Psoas muscle (tissue), 8 donors: ENCODE measurements around the gene TMEM121B. TPM values are rescaled to one million over a fixed set of nuclear protein-coding genes. Genes with fewer than 3 reads are reported as not detected.
"Not testable (repeated sequence)": the region's sequence is repeated elsewhere in the genome, so short reads cannot be mapped to it uniquely, and the experiment has no call there.

Experiments used
- ATAC-seq, 4 donors: fragments of 200-7000 bp; cut with Tn5 transposase; one replicate each; pipeline ENCODE4 v1.9.1; 2020; ENCODE audit warnings: moderate library complexity in 3 of 4, mild to moderate bottlenecking in 2 of 4
- DNase-seq, 2 donors: peaks; one replicate each; pipeline ENCODE4 v3.0.0-alpha.2; 2020
- H3K27ac ChIP-seq: fragments of 200-600 bp; one replicate; pipeline ENCODE4 v1.8.0; 2022
- H3K27me3 ChIP-seq, 3 donors: fragments of 200-600 bp in 1 of 3; one replicate each; pipeline versions ENCODE4 v1.6.1 to v1.8.0; 2013 to 2022; ENCODE audit warnings: low read length in 2 of 3, mild to moderate bottlenecking in 2 of 3, moderate library complexity in 1 of 3; ENCODE audit not compliant: insufficient read depth in 3 of 3
- H3K36me3 ChIP-seq, 2 donors: fragments of 200-600 bp in 1 of 2; one replicate each; pipeline versions ENCODE4 v1.6.1 to v1.8.0; 2013 to 2022; ENCODE audit warnings: low read depth in 1 of 2, mild to moderate bottlenecking in 1 of 2, moderate library complexity in 1 of 2; ENCODE audit not compliant: insufficient read depth in 1 of 2
- H3K4me1 ChIP-seq: fragments of 200-600 bp; one replicate; pipeline ENCODE4 v1.8.0; 2022
- H3K4me3 ChIP-seq: fragments of 200-600 bp; one replicate; pipeline ENCODE4 v1.8.0; 2022; ENCODE audit warnings: mild to moderate bottlenecking
- H3K9me3 ChIP-seq: fragments of 200-600 bp; one replicate; pipeline ENCODE4 v1.8.0; 2022
- CTCF ChIP-seq: fragments of 200-600 bp; IDR thresholded peaks from one replicate; pipeline ENCODE4 v1.8.0; 2022; ENCODE audit warnings: antibody characterized with exemption
- WGBS, 3 donors: extraction: QIAGEN DNeasy Blood & Tissue Kit; methylation state at CpG; one replicate each; pipeline versions ENCODE4 v1.1.6 to v1.1.7; 2013; 5-methylcytosine and 5-hydroxymethylcytosine counted together
- intact Hi-C, 2 donors: fragments of 100-400 bp; cut with DNase I; formaldehyde crosslinking; loops; one replicate each; pipeline versions ENCODE4 v1.11.0 to v1.14.2; 2022
- polyA plus RNA-seq, 3 donors: library from polyadenylated mRNA; stranded (reverse); fragments of 200-250 nt; gene quantifications; one replicate each; pipeline ENCODE4 v1.2.3, GENCODE V29; 2013
- total RNA-seq, 4 donors: library from RNA; stranded (reverse); fragmentation: NEBNext Ultra II Directional in 2 of 4; extraction: Animal tissue kit (Norgen Biotek cat#: 25700) in 2 of 4; gene quantifications; one replicate each; pipeline versions ENCODE4 v1.2.1 to v1.2.4, GENCODE V29; 2021 to 2023
- donor health status: healthy with polysubstance abuse.
- donor health status: DM: no; HTN: no; CAD: no; lungs with moderate emphysema.
- donor health status: Bipolar disorder and iron deficiency.
- donor health status: healthy.
- donor health status: DM: yes; HTN: yes; CAD: no.
- donor health status: DM: no; HTN: no; CAD: no.
- donor health status: DM: no; HTN: no; CAD: no.
- donor health status: DM: yes; HTN: yes; CAD: no.

Gene TMEM121B
- total and polyA plus RNA-seq, 7 donors: 0.03 to 0.80 (median 0.28) TPM

- ATAC-seq (no peak), DNase-seq (no peak)
- intact Hi-C loops: no loop called here
- Histone ChIP-seq H3K36me3 (peaks cover 0 to 31% of the 10 kb centered on the region in 2 donors), H3K27me3 (no peaks in the 10 kb centered on the region), H3K27ac (no peak overlapping the region), H3K4me3 (no peak overlapping the region), H3K4me1 (peaks cover 11% of the 10 kb centered on the region), H3K9me3 (no peaks in the 10 kb centered on the region)
- 84 to 88% (median 86%) methylated on average over 9 of the region's 9 CpGs for WGBS, 3 donors
- no peak for TF ChIP-seq CTCF
Observed at GRCh38 chr22:17149076-17149815, 28.1 kb upstream of the TMEM121B start.

GRCh38 chr22:17147458-17147857 lies 26.3 kb upstream of the TMEM121B start:
- H3K4me3 ChIP-seq, ATAC-seq, H3K27ac ChIP-seq, H3K4me1 ChIP-seq, H3K27me3 ChIP-seq, intact Hi-C loops, H3K9me3 ChIP-seq, DNase-seq: not testable (repeated sequence)
- 97 to 98% (median 98%) methylated on average over 30 of the region's 30 CpGs for WGBS, 3 donors
- peaks cover 0 to 49% of the 10 kb centered on the region in 2 donors for H3K36me3 ChIP-seq

- H3K4me1 ChIP-seq: peaks cover 19% of the 10 kb centered on the region
- ATAC-seq (no peak), DNase-seq (no peak)
- peaks cover 0 to 67% of the 10 kb centered on the region in 2 donors for H3K36me3 ChIP-seq
- no peak overlapping the region for H3K4me3 ChIP-seq
- no peak for TF ChIP-seq CTCF
- intact Hi-C loops: no loop called here
- 84 to 88% (median 84%) methylated on average over 8 of the region's 8 CpGs for WGBS, 3 donors
- H3K27me3 ChIP-seq: no peaks in the 10 kb centered on the region
- H3K9me3 ChIP-seq: no peaks in the 10 kb centered on the region
- H3K27ac ChIP-seq: no peak overlapping the region
Observed at GRCh38 chr22:17145021-17145680, 24.0 kb upstream of the TMEM121B start.

- no peak for ATAC-seq
- DNase-seq: no peak
- no peak for TF ChIP-seq CTCF
- H3K36me3 ChIP-seq: peaks cover 0 to 59% of the 10 kb centered on the region in 2 donors
- no peak overlapping the region for H3K4me3 ChIP-seq
- H3K27me3 ChIP-seq: no peaks in the 10 kb centered on the region
- H3K4me1 ChIP-seq: peaks cover 32% of the 10 kb centered on the region
- no peak overlapping the region for H3K27ac ChIP-seq
- intact Hi-C loops: no loop called here
- H3K9me3 ChIP-seq: no peaks in the 10 kb centered on the region
- 76 to 82% (median 78%) methylated on average over 8 of the region's 8 CpGs for WGBS, 3 donors
Observed at GRCh38 chr22:17143826-17144225, 22.7 kb upstream of the TMEM121B start.

GRCh38 chr22:17143101-17143500 lies 21.9 kb upstream of the TMEM121B start:
- no peak for DNase-seq
- WGBS, 3 donors: 90 to 93% (median 93%) methylated on average over 9 of the region's 9 CpGs
- H3K9me3 ChIP-seq: no peaks in the 10 kb centered on the region
- H3K27ac ChIP-seq: no peak overlapping the region
- H3K36me3 ChIP-seq: peaks cover 0 to 59% of the 10 kb centered on the region in 2 donors
- H3K4me3 ChIP-seq: no peak overlapping the region
- no peak for ATAC-seq
- intact Hi-C loops: no loop called here
- peaks cover 32% of the 10 kb centered on the region for H3K4me1 ChIP-seq
- H3K27me3 ChIP-seq: no peaks in the 10 kb centered on the region
- no peak for TF ChIP-seq CTCF
